GM12873 (cell line): ENCODE measurements around the gene ATP1A4.

Experiments used
- TF ChIP-seq, protein P1 (sequence below): IDR thresholded peaks from 2 replicates; pipeline ENCODE4 v1.5.1; 2012; ENCODE audit warnings: low read depth, mild to moderate bottlenecking, moderate library complexity, low read length, control low read depth; ENCODE audit not compliant: insufficient read depth; ENCODE audit errors: missing control alignments

ATP1A4 gene

DNA sequence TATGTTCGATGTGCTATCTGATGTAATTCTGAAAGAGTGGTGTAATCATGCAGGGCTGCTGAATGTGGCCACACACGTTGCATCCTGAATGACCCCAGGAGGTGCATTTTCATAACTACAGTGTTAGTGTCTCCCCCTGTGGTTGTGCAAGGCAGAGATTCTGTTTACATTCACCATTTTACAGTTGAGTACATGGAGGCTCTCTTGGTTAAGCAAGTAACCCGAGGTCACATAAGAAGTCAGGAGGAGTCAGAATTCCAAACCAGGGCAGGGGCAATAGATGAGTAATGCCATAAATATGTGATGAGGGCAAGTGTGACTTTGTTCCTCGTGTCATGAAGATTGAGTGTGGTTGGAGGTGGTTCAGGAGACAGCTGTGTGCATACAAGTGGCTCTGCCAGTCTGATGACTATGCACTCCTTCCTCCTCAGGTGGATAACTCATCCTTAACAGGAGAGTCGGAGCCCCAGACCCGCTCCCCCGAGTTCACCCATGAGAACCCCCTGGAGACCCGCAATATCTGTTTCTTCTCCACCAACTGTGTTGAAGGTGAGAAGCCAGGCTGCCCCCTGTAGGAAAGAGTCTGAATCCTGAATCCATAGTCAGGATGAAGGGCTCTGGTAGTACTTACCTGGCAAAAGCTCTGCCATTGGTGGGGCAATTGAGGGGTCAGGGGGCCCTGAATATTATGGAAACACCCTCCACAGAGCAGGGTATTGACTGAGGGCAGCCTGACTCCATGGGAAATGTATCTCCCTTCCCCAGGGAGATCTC, 26.5 kb upstream of the ATP1A4 start:
- TF ChIP-seq, protein P1, sequence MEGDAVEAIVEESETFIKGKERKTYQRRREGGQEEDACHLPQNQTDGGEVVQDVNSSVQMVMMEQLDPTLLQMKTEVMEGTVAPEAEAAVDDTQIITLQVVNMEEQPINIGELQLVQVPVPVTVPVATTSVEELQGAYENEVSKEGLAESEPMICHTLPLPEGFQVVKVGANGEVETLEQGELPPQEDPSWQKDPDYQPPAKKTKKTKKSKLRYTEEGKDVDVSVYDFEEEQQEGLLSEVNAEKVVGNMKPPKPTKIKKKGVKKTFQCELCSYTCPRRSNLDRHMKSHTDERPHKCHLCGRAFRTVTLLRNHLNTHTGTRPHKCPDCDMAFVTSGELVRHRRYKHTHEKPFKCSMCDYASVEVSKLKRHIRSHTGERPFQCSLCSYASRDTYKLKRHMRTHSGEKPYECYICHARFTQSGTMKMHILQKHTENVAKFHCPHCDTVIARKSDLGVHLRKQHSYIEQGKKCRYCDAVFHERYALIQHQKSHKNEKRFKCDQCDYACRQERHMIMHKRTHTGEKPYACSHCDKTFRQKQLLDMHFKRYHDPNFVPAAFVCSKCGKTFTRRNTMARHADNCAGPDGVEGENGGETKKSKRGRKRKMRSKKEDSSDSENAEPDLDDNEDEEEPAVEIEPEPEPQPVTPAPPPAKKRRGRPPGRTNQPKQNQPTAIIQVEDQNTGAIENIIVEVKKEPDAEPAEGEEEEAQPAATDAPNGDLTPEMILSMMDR: peak; percentile 7

DNA sequence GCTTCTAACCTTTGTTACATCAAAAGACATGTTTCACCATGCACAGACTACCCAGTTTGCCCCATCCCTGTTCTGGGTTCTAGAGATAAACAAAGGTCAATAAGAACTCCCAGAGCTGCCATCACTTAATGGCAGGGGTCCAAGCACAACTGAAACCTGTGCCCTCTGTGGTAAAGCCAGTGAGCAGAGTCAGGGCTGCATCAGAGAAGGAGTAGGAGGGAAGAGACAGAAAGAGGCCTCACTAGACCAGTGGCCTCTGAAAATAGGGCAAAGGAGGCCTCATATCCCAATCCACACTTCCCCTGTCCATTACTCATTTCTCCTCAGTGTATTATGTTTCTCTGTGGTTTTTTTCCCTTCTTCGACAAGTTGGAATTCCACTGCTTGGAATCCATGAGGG, 25.7 kb upstream of the ATP1A4 start:
- TF ChIP-seq, protein P1: no peak

DNA sequence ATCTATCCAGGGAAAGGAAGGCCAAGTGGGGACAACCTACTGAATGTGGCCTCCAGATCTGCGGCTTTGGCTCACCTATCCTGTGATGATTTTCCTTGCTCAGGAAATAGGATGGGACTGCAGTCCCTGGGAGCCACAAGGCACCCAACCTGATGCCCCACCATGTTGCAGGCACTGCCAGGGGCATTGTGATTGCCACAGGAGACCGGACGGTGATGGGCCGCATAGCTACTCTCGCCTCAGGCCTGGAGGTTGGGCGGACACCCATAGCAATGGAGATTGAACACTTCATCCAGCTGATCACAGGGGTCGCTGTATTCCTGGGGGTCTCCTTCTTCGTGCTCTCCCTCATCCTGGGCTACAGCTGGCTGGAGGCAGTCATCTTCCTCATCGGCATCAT, 24.0 kb upstream of the ATP1A4 start:
- TF ChIP-seq, protein P1: no peak

DNA sequence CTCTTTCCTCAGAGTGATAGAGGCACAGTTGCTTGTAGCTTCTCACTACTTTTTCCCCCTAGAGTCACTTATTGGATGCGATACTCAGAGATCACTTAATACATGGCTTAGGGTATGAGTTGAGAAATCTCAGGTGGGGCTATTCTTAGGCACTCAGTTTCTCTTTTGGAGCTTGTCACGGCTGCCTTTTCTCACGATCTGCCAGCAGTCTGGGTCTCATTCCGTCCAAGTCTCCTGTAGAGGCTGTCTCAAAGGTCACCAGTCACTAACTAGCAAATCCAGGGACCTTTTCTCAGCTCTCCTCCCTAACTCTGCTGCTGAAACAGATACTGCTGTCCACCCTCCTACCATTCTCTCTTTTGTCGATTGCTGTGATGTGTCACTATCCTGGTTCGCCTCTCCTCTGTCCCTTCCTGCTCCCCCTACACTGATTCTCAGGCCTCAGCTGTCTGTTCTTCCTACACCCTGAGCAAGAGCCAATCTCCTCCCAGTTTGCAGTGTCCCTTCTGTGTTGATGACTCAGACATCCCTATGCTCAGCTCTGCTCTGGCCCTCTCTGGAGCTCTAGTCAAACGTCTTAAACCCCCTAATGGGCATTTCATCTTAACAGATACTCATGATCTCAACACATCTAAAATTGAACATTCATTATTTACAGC, 23.4 kb upstream of the ATP1A4 start:
- TF ChIP-seq, protein P1: no peak

DNA sequence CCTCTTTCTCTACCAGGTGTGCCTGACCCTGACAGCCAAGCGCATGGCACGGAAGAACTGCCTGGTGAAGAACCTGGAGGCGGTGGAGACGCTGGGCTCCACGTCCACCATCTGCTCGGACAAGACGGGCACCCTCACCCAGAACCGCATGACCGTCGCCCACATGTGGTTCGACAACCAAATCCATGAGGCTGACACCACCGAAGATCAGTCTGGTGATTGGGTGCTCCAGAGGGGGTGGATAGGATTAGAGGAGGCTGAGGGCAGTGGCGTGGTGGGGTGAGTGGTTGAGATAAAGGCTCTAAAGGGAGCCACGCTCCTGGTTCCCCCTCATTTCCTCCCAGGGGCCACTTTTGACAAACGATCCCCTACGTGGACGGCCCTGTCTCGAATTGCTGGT, 22.8 kb upstream of the ATP1A4 start:
- TF ChIP-seq, protein P1: no peak

DNA sequence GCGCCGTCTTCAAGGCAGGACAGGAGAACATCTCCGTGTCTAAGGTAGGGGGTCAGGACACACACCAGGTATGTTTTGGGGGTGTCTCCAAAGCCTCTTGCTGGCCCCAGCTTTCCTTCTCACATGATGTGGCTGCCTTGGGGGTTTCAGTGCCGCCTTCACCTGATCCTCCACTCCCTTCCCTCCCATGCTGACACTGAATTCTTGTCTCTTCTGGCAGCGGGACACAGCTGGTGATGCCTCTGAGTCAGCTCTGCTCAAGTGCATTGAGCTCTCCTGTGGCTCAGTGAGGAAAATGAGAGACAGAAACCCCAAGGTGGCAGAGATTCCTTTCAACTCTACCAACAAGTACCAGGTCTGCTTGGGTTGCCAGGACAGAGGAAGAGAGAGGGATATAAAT, 22.4 kb upstream of the ATP1A4 start:
- TF ChIP-seq, protein P1: no peak

DNA sequence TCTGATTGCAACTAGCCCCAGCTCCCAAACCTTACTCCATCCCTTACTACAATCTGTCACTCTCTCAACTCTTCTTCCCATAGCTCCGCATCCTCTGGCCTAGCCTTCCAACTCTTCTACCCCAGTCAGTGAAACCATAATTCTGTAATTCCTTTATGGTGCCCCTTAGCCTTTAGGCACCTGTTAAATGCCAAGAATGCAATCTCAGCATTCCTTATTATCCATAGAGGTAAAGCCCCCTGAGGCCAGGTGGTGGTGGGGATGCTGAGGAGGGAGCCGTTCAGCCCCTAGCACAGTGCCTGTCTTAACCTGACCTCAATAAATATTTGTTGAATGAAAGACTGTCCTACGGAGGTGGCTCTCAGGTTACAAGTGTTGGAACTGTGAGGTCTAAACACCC, 21.8 kb upstream of the ATP1A4 start:
- TF ChIP-seq, protein P1: no peak
